Activated naive CD4-positive, alpha-beta T cell treated with anti-CD3 and anti-CD28 coated beads, Interleukin-2, amount 50 U/mL, for 72 hours (primary cell): ENCODE measurements around the gene SPATA25. TPM values are rescaled to one million over a fixed set of nuclear protein-coding genes. Genes with fewer than 3 reads are reported as not detected.
"Not testable (repeated sequence)": the region's sequence is repeated elsewhere in the genome, so short reads cannot be mapped to it uniquely, and the experiment has no call there.

Source experiments
- ATAC-seq, 2 donors: fragments of 150-1000 bp; cut with Tn5 transposase; 2 replicates each; pipeline ENCODE4 v1.10.0; 2021; ENCODE audit warnings: mild to moderate bottlenecking in 2 of 2, moderate library complexity in 2 of 2
- DNase-seq, 2 donors: peaks; one replicate each; pipeline ENCODE4 v3.0.0; 2021 to 2022; ENCODE audit warnings: low spot score in 2 of 2
- H3K27ac Mint-ChIP-seq, 2 donors: one replicate each; pipeline ENCODE4 v1.8.0; 2022; ENCODE audit warnings: mild to moderate bottlenecking in 2 of 2, mixed read lengths in 2 of 2
- H3K36me3 Mint-ChIP-seq, 2 donors: one replicate each; pipeline ENCODE4 v1.8.0; 2022; ENCODE audit warnings: mixed read lengths in 2 of 2
- H3K9me3 Mint-ChIP-seq, 2 donors: one replicate each; pipeline ENCODE4 v1.8.0; 2022; ENCODE audit warnings: mixed read lengths in 2 of 2
- total RNA-seq, 2 donors: library from RNA; stranded (reverse); gene quantifications; one replicate each; pipeline ENCODE4 v1.2.3, GENCODE V29; 2022

SPATA25 gene
- total RNA-seq, 2 donors from 2014 or later: 0.64 to 1.8 TPM

- DNase-seq (no peak), ATAC-seq (no peak)
- H3K9me3 Mint-ChIP-seq: no peaks in the 10 kb centered on the region
- peak overlapping the region in 1 of 2 donors; percentile 7 for H3K27ac Mint-ChIP-seq
- no peaks in the 10 kb centered on the region for H3K36me3 Mint-ChIP-seq
These were observed 17.4 kb upstream of the SPATA25 start for GRCh38 chr20:45904583-45905504.

GRCh38 chr20:45902199-45902701 is 14.8 kb upstream of the SPATA25 start:
- Mint-ChIP-seq H3K36me3 (no peaks in the 10 kb centered on the region), H3K27ac (no peak overlapping the region), H3K9me3 (no peaks in the 10 kb centered on the region)
- DNase-seq: no peak
- ATAC-seq: no peak

- H3K9me3 Mint-ChIP-seq, DNase-seq, H3K27ac Mint-ChIP-seq, H3K36me3 Mint-ChIP-seq, ATAC-seq: not testable (repeated sequence)
These were observed 13.9 kb upstream of the SPATA25 start for GRCh38 chr20:45901332-45901731.

- H3K27ac Mint-ChIP-seq: no peak overlapping the region
- DNase-seq (no peak), ATAC-seq (peak in 1 of 2 donors; percentile 24)
- peaks cover 0 to 2% of the 10 kb centered on the region in 2 donors for H3K36me3 Mint-ChIP-seq
- no peaks in the 10 kb centered on the region for H3K9me3 Mint-ChIP-seq
These were observed 11.8 kb upstream of the SPATA25 start for GRCh38 chr20:45899046-45899835.

GRCh38 chr20:45898285-45898684 is 10.9 kb upstream of the SPATA25 start:
- Mint-ChIP-seq H3K9me3 (no peaks in the 10 kb centered on the region), H3K27ac (no peak overlapping the region), H3K36me3 (peaks cover 0 to 8% of the 10 kb centered on the region in 2 donors)
- ATAC-seq (no peak), DNase-seq (no peak)

GRCh38 chr20:45897692-45898091 is 10.3 kb upstream of the SPATA25 start:
- DNase-seq: no peak
- Mint-ChIP-seq H3K36me3 (peaks cover 0 to 8% of the 10 kb centered on the region in 2 donors), H3K9me3 (no peaks in the 10 kb centered on the region), H3K27ac (no peak overlapping the region)
- ATAC-seq: no peak

GRCh38 chr20:45897289-45897688 is 9.9 kb upstream of the SPATA25 start:
- no peak for ATAC-seq
- Mint-ChIP-seq H3K27ac (peak overlapping the region in 1 of 2 donors; percentile 9), H3K36me3 (peaks cover 0 to 8% of the 10 kb centered on the region in 2 donors), H3K9me3 (no peaks in the 10 kb centered on the region)
- DNase-seq: no peak

GRCh38 chr20:45896641-45897161 is 9.3 kb upstream of the SPATA25 start:
- peaks cover 0 to 8% of the 10 kb centered on the region in 2 donors for H3K36me3 Mint-ChIP-seq
- DNase-seq (no peak), ATAC-seq (no peak)
- H3K9me3 Mint-ChIP-seq: no peaks in the 10 kb centered on the region
- H3K27ac Mint-ChIP-seq: no peak overlapping the region

GRCh38 chr20:45894797-45895196 is 7.4 kb upstream of the SPATA25 start:
- Mint-ChIP-seq H3K27ac (no peak overlapping the region), H3K36me3 (peaks cover 0 to 8% of the 10 kb centered on the region in 2 donors), H3K9me3 (no peaks in the 10 kb centered on the region)
- ATAC-seq: no peak
- no peak for DNase-seq

- ATAC-seq: no peak
- Mint-ChIP-seq H3K36me3 (peaks cover 0 to 8% of the 10 kb centered on the region in 2 donors), H3K9me3 (no peaks in the 10 kb centered on the region), H3K27ac (no peak overlapping the region)
- no peak for DNase-seq
These were observed 6.4 kb upstream of the SPATA25 start for GRCh38 chr20:45893831-45894230.

GRCh38 chr20:45892828-45893500 is 5.5 kb upstream of the SPATA25 start:
- peaks cover 0 to 8% of the 10 kb centered on the region in 2 donors for H3K36me3 Mint-ChIP-seq
- H3K9me3 Mint-ChIP-seq: no peaks in the 10 kb centered on the region
- no peak for DNase-seq
- peak overlapping the region; percentile 9 to 91 for H3K27ac Mint-ChIP-seq
- ATAC-seq: peak in 1 of 2 donors; percentile 46

- DNase-seq: no peak
- H3K9me3 Mint-ChIP-seq: no peaks in the 10 kb centered on the region
- ATAC-seq: no peak
- H3K27ac Mint-ChIP-seq: peak overlapping the region; percentile 85 to 91
- H3K36me3 Mint-ChIP-seq: peaks cover 0 to 8% of the 10 kb centered on the region in 2 donors
These were observed 4.8 kb upstream of the SPATA25 start for GRCh38 chr20:45892049-45892825.

- ATAC-seq (peak; percentile 84 to 89), DNase-seq (peak; percentile 84 to 89)
- Mint-ChIP-seq H3K9me3 (no peaks in the 10 kb centered on the region), H3K36me3 (peaks cover 0 to 8% of the 10 kb centered on the region in 2 donors), H3K27ac (peak within 1 kb of the TSS; percentile 91 to 93)
These were observed 3.9 kb upstream of the SPATA25 start, which contains the start of the genes CTSA and NEURL2 for GRCh38 chr20:45890985-45891983. Gene CTSA (plus strand): TSS chr20:45891335. CDS start chr20:45891569, 234 bp downstream. Gene NEURL2 (minus strand): TSS chr20:45891208. CDS start chr20:45890991, 217 bp downstream.
